ENCODE results near the gene MEA1. TPM values are rescaled to one million over a fixed set of nuclear protein-coding genes. Genes with fewer than 3 reads are reported as not detected.
"Not testable (repeated sequence)": the region's sequence is repeated elsewhere in the genome, so short reads cannot be mapped to it uniquely, and the experiment has no call there.

MEA1 gene
- polyA plus RNA-seq, 6 donors from 2014 or later = 91.3 to 172 (median 103) TPM

DNA sequence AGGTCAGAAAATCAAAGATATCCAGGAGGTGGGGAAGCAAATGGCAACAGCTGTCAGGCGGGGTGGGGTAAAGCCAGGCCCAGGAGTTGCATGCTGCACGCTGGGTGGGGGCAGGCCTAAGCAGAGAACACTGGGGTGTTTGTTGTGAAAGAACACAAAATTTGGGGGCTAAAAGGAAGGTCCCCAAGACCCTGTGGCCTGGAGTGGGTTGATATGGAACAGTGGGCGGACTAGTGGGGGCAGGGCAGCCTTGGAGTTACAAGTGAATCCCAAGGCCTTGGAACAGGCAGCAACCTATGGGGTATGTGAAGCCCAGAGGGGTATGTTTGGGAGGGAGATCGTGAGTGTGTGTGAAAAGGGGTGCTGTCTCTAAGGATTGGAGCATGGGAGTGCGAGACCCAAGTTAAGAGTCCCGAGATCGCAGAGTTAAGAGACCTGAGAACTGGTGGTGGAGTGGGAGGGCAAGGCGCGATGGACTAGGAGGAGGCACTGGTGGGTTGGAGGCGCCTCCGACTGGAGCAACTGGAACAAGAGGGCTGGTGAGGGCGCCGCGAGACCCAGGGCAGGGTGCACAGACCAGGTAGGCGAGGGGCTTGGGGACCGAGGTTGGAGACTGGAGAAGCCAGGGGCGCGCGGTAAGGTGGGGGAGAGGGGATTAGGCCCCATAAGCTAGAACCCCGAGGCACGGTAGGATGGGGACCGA is 39.2 kb upstream of the MEA1 start:
- Mint-ChIP-seq H3K27me3 (no peaks in the 10 kb centered on the region), H3K36me3 (peaks cover 0 to 5% of the 10 kb centered on the region in 2 donors), H3K4me1 (peaks cover 16 to 48% (median 38%) of the 10 kb centered on the region in 3 donors), H3K27ac (peak overlapping the region; percentile 87 to 98 (median 95)), H3K9me3 (no peaks in the 10 kb centered on the region), H3K4me3 (peak overlapping the region; percentile 91 to 98 (median 94))
- ATAC-seq (ENCODE audit: low read depth in 2 of 2) (peak; percentile 13 to 17), DNase-seq (no peak)

DNA sequence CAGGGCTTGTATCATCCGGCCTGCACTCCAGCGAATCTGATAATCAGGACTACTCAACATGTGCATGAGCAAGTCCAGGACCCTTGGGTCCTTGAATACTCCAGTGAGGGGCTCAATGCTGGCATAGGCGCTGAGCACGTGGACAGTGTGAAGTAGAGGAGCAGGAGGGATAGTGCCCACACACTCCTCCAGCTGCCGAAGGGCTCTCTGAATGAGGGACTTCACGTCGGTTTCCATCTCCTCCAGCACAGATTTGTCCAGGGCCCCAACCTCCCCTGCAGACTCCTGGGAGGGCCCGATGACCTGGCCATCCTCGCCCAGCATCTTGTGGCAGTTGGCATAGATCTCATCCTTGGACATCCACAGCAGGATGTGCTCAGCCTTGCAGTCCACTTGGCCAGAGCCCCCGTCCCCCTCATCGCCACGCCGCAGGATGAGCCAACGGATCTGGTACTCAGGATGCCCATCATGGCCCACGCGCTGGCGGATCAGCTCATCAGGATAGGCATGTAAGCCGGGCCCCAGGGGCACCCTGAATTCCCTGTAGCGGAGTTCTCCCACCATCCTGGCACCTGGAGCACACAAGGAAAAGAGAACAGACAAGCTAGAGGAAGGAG is 38.6 kb upstream of the MEA1 start:
- peaks cover 16 to 42% (median 36%) of the 10 kb centered on the region in 3 donors for H3K4me1 Mint-ChIP-seq
- no peaks in the 10 kb centered on the region for H3K9me3 Mint-ChIP-seq
- H3K36me3 Mint-ChIP-seq = peaks cover 0 to 5% of the 10 kb centered on the region in 2 donors

DNA sequence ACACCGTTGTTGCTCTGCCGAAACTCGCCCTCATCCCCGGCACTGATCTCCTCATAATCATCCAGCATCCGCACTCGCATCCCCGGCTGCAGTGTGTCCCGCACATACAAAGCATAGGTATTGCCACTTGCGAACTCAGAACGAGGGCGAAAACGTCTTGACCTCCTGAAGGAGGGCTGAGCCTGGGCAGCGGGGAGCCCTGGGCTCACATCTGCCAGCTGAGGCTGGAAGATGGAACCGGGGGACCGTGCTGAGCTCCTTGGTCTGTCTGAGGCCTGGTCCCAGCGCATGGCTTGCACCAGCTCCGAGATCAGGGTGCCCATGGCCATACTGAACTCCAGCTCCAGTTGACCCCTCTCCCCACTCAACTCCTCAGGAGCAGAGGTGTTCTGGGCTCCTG is 37.2 kb upstream of the MEA1 start:
- Mint-ChIP-seq H3K27ac (no peak overlapping the region), H3K9me3 (no peaks in the 10 kb centered on the region), H3K27me3 (no peaks in the 10 kb centered on the region), H3K4me3 (peak overlapping the region in 1 of 8 donors; percentile 52), H3K4me1 (peaks cover 16 to 38% (median 34%) of the 10 kb centered on the region in 3 donors), H3K36me3 (peaks cover 0 to 7% of the 10 kb centered on the region in 2 donors)
- ATAC-seq (ENCODE audit: low read depth in 2 of 2) (no peak), DNase-seq (no peak)

More for the DNA sequence above, 38.6 kb upstream of the MEA1 start:
- no peak for DNase-seq
- peak overlapping the region; percentile 51 to 95 (median 94) for H3K4me3 Mint-ChIP-seq
- peak overlapping the region; percentile 55 to 98 (median 91) for H3K27ac Mint-ChIP-seq
- no peak for ATAC-seq (ENCODE audit: low read depth in 2 of 2)
- no peaks in the 10 kb centered on the region for H3K27me3 Mint-ChIP-seq

DNA sequence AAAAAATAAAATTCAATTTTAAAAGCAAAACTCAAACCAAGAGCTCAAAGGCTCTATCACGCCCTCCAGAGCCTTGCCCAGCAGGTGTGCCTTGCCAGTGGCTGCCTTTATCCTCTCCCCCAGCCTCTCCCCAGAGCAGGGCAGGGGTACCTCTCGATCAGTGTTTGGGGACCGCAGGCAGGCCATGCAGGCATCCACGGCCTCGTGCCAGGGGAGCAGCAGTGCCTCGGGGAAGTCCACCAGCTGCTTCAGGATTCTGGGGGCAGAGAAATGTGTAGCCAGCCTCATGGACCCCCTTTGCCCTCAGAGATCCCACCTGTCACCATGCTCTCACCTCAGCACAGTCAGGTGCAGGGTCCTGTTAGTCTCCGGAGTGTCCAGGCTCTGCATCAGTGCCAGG is 34.3 kb upstream of the MEA1 start:
- Mint-ChIP-seq H3K4me3 (no peak overlapping the region), H3K9me3 (no peaks in the 10 kb centered on the region), H3K4me1 (peaks cover 14 to 21% (median 15%) of the 10 kb centered on the region in 3 donors), H3K27ac (no peak overlapping the region), H3K27me3 (no peaks in the 10 kb centered on the region), H3K36me3 (peaks cover 0 to 11% of the 10 kb centered on the region in 2 donors)
- no peak for ATAC-seq (ENCODE audit: low read depth in 2 of 2)
- DNase-seq = no peak

DNA sequence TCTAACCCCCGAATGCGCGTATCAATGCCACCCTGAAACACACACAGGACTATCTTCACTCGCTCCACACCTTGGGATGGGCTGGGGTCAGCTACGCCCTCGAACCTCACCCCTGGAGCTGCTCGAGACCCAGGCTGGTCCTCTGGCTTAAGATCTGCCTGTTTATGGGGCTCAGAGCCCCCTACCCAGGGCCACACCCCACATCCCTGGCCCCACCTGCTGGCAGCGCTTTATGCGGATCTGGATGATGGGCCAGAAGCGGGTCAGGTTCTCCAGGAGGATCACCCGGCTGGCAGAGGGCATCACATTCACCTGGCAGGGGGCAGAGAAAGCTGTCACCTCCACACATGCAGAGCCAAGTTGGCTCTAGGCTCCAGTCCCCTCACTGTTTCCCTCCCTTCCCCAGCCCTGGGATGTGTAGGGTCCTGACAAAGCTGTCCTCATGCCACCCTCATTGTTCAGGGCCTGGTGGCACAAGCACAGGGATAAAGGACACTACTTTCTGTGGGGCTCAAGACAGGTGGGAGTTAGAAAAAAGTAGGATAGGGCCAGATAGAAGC is 31.7 kb upstream of the MEA1 start:
- Mint-ChIP-seq H3K27me3 (no peaks in the 10 kb centered on the region), H3K27ac (peak overlapping the region in 2 of 6 donors; percentile 26 to 39), H3K9me3 (no peaks in the 10 kb centered on the region), H3K36me3 (peaks cover 5 to 17% of the 10 kb centered on the region in 2 donors), H3K4me1 (peaks cover 2 to 7% (median 3%) of the 10 kb centered on the region in 3 donors), H3K4me3 (no peak overlapping the region)
- DNase-seq (no peak), ATAC-seq (ENCODE audit: low read depth in 2 of 2) (no peak)

DNA sequence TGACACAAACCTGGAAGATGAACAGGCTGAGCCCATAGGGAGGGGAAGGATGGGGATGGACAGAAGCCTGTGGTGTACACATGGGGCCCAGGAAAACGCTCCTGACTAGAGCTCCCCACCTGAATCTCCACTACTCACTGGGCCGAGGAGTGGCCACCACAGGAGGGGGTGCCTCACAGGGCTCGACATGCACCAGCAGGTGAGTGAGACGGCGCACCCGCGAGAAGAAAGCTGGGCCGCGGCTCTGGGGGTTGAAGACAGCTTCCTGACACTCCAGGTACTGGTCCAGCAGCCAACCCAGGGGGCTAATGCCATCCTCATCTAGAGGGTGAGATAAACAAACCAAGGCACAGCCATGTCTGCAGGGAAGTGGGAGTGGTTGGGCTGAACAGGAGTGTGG is 29.6 kb upstream of the MEA1 start:
- Mint-ChIP-seq H3K4me1 (peaks cover 0 to 4% (median 3%) of the 10 kb centered on the region in 3 donors), H3K9me3 (no peaks in the 10 kb centered on the region), H3K4me3 (peak overlapping the region in 1 of 8 donors; percentile 22), H3K36me3 (peaks cover 5 to 23% of the 10 kb centered on the region in 2 donors), H3K27ac (no peak overlapping the region), H3K27me3 (no peaks in the 10 kb centered on the region)
- ATAC-seq (ENCODE audit: low read depth in 2 of 2) (no peak), DNase-seq (no peak)

DNA sequence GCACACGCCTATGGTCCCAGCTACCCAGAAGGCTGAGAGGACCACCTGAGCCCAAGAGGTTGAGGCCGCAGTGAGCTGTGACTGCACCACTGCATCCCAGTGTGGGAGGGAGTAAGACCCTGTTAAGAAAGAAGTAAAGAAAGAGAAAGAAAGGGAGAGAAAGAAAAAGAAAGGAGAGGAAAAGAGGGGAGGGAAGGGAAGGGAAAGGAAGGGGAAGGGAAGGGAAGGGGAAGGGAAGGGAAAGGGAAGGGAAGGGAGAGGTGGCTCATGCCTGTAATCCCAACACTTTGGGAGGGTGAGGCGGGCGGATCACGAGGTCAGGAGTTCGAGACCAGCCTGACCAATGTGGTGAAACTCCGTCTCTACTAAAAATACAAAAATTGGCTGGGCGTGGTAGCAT is 27.7 kb upstream of the MEA1 start:
- H3K9me3 Mint-ChIP-seq; H3K27ac Mint-ChIP-seq; H3K4me3 Mint-ChIP-seq; H3K27me3 Mint-ChIP-seq; ATAC-seq (ENCODE audit: low read depth in 2 of 2); DNase-seq; H3K4me1 Mint-ChIP-seq: not testable (repeated sequence)
- H3K36me3 Mint-ChIP-seq = peaks cover 5 to 30% of the 10 kb centered on the region in 2 donors

DNA sequence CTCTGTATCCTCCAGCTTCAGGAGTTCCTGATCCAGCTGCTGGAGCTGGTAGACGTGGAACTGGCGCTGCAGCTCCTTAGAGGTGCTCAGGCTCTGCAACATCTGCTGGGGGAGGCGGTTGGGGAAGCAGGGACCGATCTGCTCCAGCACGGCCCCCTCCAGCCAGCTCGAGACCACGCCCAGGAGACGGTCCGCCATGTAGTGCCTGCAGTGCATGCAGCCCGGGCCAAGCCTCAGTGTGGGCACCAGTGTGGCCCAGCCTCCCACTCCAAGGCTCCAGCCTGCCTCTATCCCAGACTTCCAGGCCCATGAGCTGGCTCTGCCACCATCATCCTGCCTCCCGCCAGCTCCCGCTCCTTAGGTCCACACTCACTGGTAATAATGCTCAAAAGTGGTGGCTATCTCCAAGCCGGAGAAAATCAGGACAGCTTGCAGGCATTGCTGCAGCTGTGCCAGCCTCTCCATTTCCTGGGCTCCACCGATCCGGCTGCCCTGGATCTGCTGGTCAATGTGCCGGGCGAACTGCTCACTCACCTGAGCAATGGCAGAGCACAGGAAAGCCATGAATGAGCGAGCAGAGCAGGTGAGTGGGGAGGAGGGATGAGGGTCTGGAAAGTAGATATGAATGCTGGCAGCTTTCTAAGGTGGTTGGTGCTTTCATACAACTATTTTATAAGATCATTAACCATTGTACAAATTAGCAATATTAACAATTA is 27.0 kb upstream of the MEA1 start:
- peaks cover 0 to 4% (median 2%) of the 10 kb centered on the region in 3 donors for H3K4me1 Mint-ChIP-seq
- DNase-seq (no peak), ATAC-seq (ENCODE audit: low read depth in 2 of 2) (no peak)
- no peak overlapping the region for H3K27ac Mint-ChIP-seq
- no peak overlapping the region for H3K4me3 Mint-ChIP-seq
- H3K27me3 Mint-ChIP-seq = no peaks in the 10 kb centered on the region
- no peaks in the 10 kb centered on the region for H3K9me3 Mint-ChIP-seq
- peaks cover 5 to 24% of the 10 kb centered on the region in 2 donors for H3K36me3 Mint-ChIP-seq

DNA sequence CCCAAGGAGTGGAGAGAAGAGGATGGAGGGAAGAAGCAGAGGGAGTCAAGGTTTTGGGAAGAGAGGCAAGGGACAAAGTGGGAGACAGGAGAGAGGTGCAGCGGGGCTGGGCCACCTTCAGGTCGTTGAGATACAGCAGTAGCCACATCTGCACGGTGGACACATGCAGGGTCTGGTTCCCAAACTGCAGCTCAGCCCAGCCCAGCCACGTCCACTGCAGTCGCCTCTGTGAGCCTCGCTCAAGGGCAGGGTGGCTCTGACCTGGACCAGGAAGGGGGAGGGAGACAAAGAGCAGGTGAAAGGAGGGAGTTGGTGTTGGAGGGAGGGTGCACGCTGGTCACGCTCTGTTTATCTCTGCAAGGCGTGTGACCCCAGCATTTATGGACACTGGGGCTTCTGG is 25.0 kb upstream of the MEA1 start:
- H3K27me3 Mint-ChIP-seq = no peaks in the 10 kb centered on the region
- no peak overlapping the region for H3K4me3 Mint-ChIP-seq
- DNase-seq (no peak), ATAC-seq (ENCODE audit: low read depth in 2 of 2) (no peak)
- peaks cover 5 to 19% of the 10 kb centered on the region in 2 donors for H3K36me3 Mint-ChIP-seq
- peaks cover 0 to 2% (median 0%) of the 10 kb centered on the region in 3 donors for H3K4me1 Mint-ChIP-seq
- peak overlapping the region in 2 of 6 donors; percentile 88 to 94 for H3K27ac Mint-ChIP-seq
- no peaks in the 10 kb centered on the region for H3K9me3 Mint-ChIP-seq

DNA sequence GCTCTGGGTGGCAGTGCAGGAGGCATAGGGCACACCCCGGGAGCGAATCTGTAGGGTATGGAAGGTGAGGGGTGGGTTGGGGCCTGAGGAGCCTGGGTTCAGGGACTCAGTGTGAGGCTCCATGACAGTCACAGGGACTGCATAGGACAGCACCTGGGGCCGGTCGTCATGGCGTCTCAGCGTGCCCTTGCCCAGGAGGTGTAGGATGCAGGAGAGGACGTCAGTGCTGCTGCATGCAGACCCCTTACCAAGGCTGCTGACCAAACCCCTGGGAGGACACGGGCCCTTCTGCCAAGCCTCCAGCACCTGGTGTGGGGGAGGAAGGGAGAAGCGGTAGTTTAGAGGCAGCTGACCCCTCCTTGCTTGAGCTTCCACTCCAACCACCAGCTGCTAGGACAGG is 24.0 kb upstream of the MEA1 start:
- Mint-ChIP-seq H3K4me3 (no peak overlapping the region), H3K36me3 (peaks cover 4 to 19% of the 10 kb centered on the region in 2 donors), H3K27ac (peak overlapping the region in 1 of 6 donors; percentile 75), H3K9me3 (no peaks in the 10 kb centered on the region), H3K27me3 (no peaks in the 10 kb centered on the region), H3K4me1 (peaks cover 0 to 2% (median 0%) of the 10 kb centered on the region in 3 donors)
- DNase-seq = no peak
- ATAC-seq (ENCODE audit: low read depth in 2 of 2) = no peak

DNA sequence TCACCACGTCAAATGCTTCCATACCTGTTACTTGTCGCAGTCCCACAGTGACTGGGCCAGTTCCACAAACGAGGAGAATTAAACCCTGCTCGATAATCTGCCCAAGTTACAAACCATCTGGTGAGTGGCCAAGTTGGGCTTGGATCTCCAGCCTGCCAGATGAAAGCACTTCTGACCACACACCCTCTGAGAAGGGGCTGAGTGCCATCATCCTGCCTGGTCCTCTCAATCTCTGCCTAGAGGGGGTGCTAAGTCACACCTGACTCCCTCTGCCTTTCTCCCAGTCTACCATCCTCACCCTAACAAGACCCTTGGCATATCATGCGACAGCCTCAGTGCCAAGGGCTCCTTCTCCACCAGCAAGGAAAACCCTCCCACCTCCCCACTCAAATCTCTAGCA is 23.5 kb upstream of the MEA1 start:
- no peak for ATAC-seq (ENCODE audit: low read depth in 2 of 2)
- Mint-ChIP-seq H3K36me3 (peaks cover 0 to 19% of the 10 kb centered on the region in 2 donors), H3K4me3 (no peak overlapping the region), H3K27me3 (no peaks in the 10 kb centered on the region), H3K9me3 (no peaks in the 10 kb centered on the region), H3K4me1 (peaks cover 0 to 2% (median 0%) of the 10 kb centered on the region in 3 donors), H3K27ac (no peak overlapping the region)
- no peak for DNase-seq

DNA sequence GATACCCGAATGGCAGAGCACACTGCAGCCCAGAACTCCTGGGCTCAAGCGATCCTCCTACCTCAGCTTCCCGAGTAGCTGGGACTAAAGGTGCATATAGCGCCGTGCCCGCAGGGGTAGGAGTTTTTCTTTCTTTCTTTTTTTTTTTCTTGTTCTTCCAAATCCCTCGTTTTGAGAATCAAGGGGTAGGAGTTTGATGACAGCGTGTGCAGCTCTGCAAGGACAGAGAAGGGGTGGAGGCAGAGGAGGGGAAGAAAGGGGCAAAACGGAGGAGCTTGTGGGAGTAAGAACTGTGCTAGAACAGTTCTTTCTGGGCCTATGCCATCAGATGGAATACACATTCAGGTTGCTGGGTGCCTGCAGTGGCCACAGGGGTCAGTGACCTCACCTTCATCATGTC is 23.0 kb upstream of the MEA1 start:
- Mint-ChIP-seq H3K27me3 (no peaks in the 10 kb centered on the region), H3K9me3 (no peaks in the 10 kb centered on the region), H3K36me3 (peaks cover 0 to 19% of the 10 kb centered on the region in 2 donors), H3K27ac (no peak overlapping the region), H3K4me3 (no peak overlapping the region), H3K4me1 (peaks cover 0 to 2% (median 0%) of the 10 kb centered on the region in 3 donors)
- DNase-seq (no peak), ATAC-seq (ENCODE audit: low read depth in 2 of 2) (no peak)

DNA sequence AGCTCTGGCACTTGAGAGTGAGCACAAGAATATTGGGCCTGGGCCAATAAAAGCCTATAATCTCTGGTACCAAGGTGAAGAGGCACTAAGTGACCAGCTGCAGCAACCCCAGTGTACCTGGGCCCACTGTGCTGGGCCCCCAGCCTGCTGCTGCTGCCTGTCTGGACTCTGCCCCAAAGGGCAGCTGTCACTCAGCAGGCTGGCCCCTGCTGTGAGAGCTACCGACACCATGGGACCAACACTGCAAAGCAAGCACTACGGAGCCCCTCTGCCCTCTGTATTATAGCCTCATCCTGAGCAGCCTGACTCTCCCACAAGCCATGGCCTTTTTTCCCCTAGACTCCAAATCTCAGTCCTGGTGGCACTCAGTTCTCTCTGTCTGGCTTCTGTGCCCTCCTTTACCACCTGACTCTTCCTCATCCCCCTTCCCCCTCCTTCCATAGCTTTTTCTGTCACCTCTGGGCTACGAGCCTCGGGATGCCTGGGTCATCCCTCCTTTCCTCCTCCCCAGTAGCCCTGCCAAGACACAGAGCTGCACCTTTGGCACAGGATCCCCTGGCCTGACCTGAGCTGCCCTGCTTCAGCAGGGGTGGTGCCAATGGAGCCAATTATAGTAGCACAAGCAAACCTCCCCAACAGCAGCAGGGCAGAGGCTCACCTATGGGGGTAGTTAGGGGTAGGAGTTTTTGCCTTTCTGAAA is 21.9 kb upstream of the MEA1 start:
- peaks cover 0 to 12% of the 10 kb centered on the region in 2 donors for H3K36me3 Mint-ChIP-seq

More for the DNA sequence above, 21.9 kb upstream of the MEA1 start:
- Mint-ChIP-seq H3K27ac (peak overlapping the region in 1 of 6 donors; percentile 65), H3K4me1 (peaks cover 0 to 2% (median 0%) of the 10 kb centered on the region in 3 donors), H3K27me3 (no peaks in the 10 kb centered on the region), H3K4me3 (no peak overlapping the region), H3K9me3 (no peaks in the 10 kb centered on the region)
- no peak for DNase-seq
- ATAC-seq (ENCODE audit: low read depth in 2 of 2) = no peak
